Kidney (tissue), 14 donors: Measurements from ENCODE around the gene ATP1B3. TPM values are rescaled to one million over a fixed set of nuclear protein-coding genes. Genes with fewer than 3 reads are reported as not detected.

Experiments used
- DNase-seq, 5 donors: peaks; one replicate each; pipeline ENCODE4 v3.0.0-alpha.2; 2013 to 2020
- FAIRE-seq: peaks from 2 replicates; lab custom pipeline; 2012; peaks lifted over from hg19 to GRCh38; lab: Jason Lieb, UNC
- H3K27ac ChIP-seq, 2 donors: one replicate each; pipeline ENCODE4 v1.7.0; 2013; ENCODE audit warnings: low read depth in 2 of 2, low read length in 2 of 2, inconsistent platforms in 1 of 2
- H3K27me3 ChIP-seq: one replicate; pipeline ENCODE4 v1.7.1; 2013; ENCODE audit warnings: low read length, inconsistent platforms; ENCODE audit not compliant: control insufficient read depth, insufficient read depth
- H3K36me3 ChIP-seq, 3 donors: one replicate each; pipeline versions ENCODE4 v1.7.0 to v1.7.1; 2013; ENCODE audit warnings: low read length in 3 of 3, control low read depth in 1 of 3, inconsistent platforms in 1 of 3; ENCODE audit not compliant: insufficient read depth in 3 of 3, control insufficient read depth in 2 of 3
- H3K4me1 ChIP-seq, 3 donors: one replicate each; pipeline versions ENCODE4 v1.7.0 to v1.7.1; 2013; ENCODE audit warnings: low read length in 3 of 3, inconsistent platforms in 1 of 3, low read depth in 1 of 3; ENCODE audit not compliant: control insufficient read depth in 2 of 3, insufficient read depth in 2 of 3
- H3K4me3 ChIP-seq, 3 donors: one replicate each; pipeline versions ENCODE4 v1.7.0 to v1.8.1; 2013; ENCODE audit warnings: low read length in 3 of 3, control low read depth in 1 of 3, inconsistent platforms in 1 of 3
- H3K9ac ChIP-seq, 3 donors: one replicate each; pipeline versions ENCODE4 v1.7.0 to v1.7.1; 2013; ENCODE audit warnings: low read length in 3 of 3, control low read depth in 1 of 3, inconsistent platforms in 1 of 3
- H3K9me3 ChIP-seq, 3 donors: one replicate each; pipeline versions ENCODE4 v1.7.0 to v1.7.1; 2013; ENCODE audit warnings: low read length in 3 of 3, control low read depth in 1 of 3, inconsistent platforms in 1 of 3; ENCODE audit not compliant: control insufficient read depth in 2 of 3, insufficient read depth in 1 of 3
- CTCF ChIP-seq: IDR thresholded peaks from 3 replicates; pipeline ENCODE4 v1.5.1; 2012; ENCODE audit warnings: mild to moderate bottlenecking, moderate library complexity, borderline replicate concordance; ENCODE audit not compliant: insufficient read depth; ENCODE audit errors: extremely low read depth
- intact Hi-C: fragments of 100-400 bp; cut with DNase I; formaldehyde crosslinking; loops from one replicate; pipeline ENCODE4 v1.11.1; 2022
- polyA plus RNA-seq: library from polyadenylated mRNA; stranded (reverse); fragments of 350-450 nt; fragmentation: Illumina TruSeq; extraction: RNeasy Lipid Tissue Mini Kit (QIAGEN cat#74804); gene quantifications from one replicate; pipeline ENCODE4 v1.2.3, GENCODE V29; 2014; ENCODE audit warnings: low read depth, low replicate concordance; ENCODE audit not compliant: insufficient read depth
- total RNA-seq: library from RNA; stranded (reverse); fragmentation: NEBNext Ultra II Directional; extraction: Animal tissue kit (Norgen Biotek cat#: 25700); gene quantifications from one replicate; pipeline ENCODE4 v1.2.1, GENCODE V29; 2021
- donor health status: control.
- donor health status: control.
- donor health status: control.
- donor health status: control.
- donor health status: control.
- donor health status: DM: yes; HTN: yes; CAD: no.
- donor health status: Normal renal cell carcinoma (clear cell type).

Gene ATP1B3
- total and polyA plus RNA-seq, 2 donors from 2014 or later = 110 to 195 TPM

GRCh38 chr3:141851411-141851810, 25.0 kb upstream of the ATP1B3 start:
- H3K27ac ChIP-seq = no peak overlapping the region
- FAIRE-seq = no peak
- H3K4me1 ChIP-seq = no peaks in the 10 kb centered on the region
- no peak for DNase-seq
- H3K36me3 ChIP-seq = no peaks in the 10 kb centered on the region
- TF ChIP-seq CTCF = no peak
- H3K9me3 ChIP-seq = no peaks in the 10 kb centered on the region
- no peak overlapping the region for H3K4me3 ChIP-seq
- no peak overlapping the region for H3K9ac ChIP-seq
- intact Hi-C loops = no loop called here
- no peaks in the 10 kb centered on the region for H3K27me3 ChIP-seq

DNA sequence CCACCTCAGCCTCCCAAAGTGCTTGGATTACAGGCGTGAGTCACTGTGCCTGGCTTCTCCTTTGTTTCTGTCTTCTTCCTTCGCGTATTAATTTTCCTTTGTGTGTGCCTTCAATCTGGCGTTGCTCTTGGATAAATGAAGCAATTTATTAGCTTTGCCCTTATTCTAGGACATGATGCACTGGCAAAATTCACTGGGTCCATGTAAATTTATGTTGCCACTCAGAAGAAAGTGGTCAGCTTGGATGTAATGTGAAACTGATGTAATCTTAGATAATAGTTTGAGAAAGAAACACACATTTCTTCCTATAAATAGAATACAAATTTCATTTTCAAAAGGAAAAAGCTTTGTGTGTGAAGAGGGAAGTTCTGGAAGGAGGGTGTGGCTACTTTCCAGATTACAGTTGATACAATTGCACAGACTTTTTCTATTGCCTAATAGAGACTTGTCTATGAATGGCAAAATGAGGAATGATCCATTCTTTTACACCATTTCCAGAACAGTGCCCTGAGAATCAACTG, 23.3 kb upstream of the ATP1B3 start:
- H3K27ac ChIP-seq = no peak overlapping the region

GRCh38 chr3:141853629-141854168, 22.7 kb upstream of the ATP1B3 start:
- Histone ChIP-seq H3K9me3 (no peaks in the 10 kb centered on the region), H3K27me3 (no peaks in the 10 kb centered on the region), H3K36me3 (no peaks in the 10 kb centered on the region), H3K4me3 (no peak overlapping the region), H3K27ac (no peak overlapping the region), H3K4me1 (no peaks in the 10 kb centered on the region), H3K9ac (peak overlapping the region in 1 of 3 donors; percentile 3)
- no peak for TF ChIP-seq CTCF
- DNase-seq = no peak
- intact Hi-C loops = no loop called here
- no peak for FAIRE-seq

More for the DNA sequence above, 23.3 kb upstream of the ATP1B3 start:
- no peaks in the 10 kb centered on the region for H3K36me3 ChIP-seq
- H3K9me3 ChIP-seq = no peaks in the 10 kb centered on the region
- intact Hi-C loops = no loop called here
- no peak overlapping the region for H3K4me3 ChIP-seq
- no peak for TF ChIP-seq CTCF
- H3K27me3 ChIP-seq = no peaks in the 10 kb centered on the region
- DNase-seq (no peak), FAIRE-seq (no peak)
- H3K4me1 ChIP-seq = no peaks in the 10 kb centered on the region
- H3K9ac ChIP-seq = peak overlapping the region in 1 of 3 donors; percentile 3
